IMR-90 (cell line): ENCODE data around the gene RNASE4. TPM values are rescaled to one million over a fixed set of nuclear protein-coding genes. Genes with fewer than 3 reads are reported as not detected.

Source experiments
- ATAC-seq: fragments of 200-7000 bp; cut with Tn5 transposase; 2 replicates; pipeline ENCODE4 v1.9.1; 2020; ENCODE audit warnings: low read depth, mild to moderate bottlenecking, moderate library complexity
- BruUV-seq: library from RNA; stranded (reverse); fragments of 400-500 nt; replicated peaks from 2 replicates; lab custom pipeline; 2021; lab: Mats Ljungman, UMichigan
- CTCF ChIA-PET: fragments of 300-600 bp; formaldehyde crosslinking; extraction: SDS; loops from one replicate; lab custom pipeline; 2021; ENCODE audit warnings: antibody characterized with exemption; lab: Yijun Ruan, JAX
- POLR2A ChIA-PET: fragments of 300-600 bp; sonication (Branson Sonifier 250); formaldehyde crosslinking; loops from one replicate; lab custom pipeline; 2022; ENCODE audit warnings: antibody characterized with exemption; ENCODE audit not compliant: unreplicated experiment; lab: Charles Lee
- DNase-seq: peaks from one replicate; pipeline ENCODE4 v3.0.0; 2013
- H2AFZ ChIP-seq: replicated peaks from 2 replicates; pipeline ENCODE3; 2013; ENCODE audit warnings: low read length, mild to moderate bottlenecking; ENCODE audit not compliant: poor library complexity
- H2AK5ac ChIP-seq: 2 replicates; pipeline ENCODE4 v1.6.1; 2013; ENCODE audit warnings: low read depth, low read length, inconsistent platforms
- H2AK9ac ChIP-seq: replicated peaks from 2 replicates; pipeline ENCODE3; 2013; ENCODE audit warnings: mild to moderate bottlenecking, low read depth, low read length, moderate library complexity; ENCODE audit not compliant: poor library complexity
- H2BK120ac ChIP-seq: 2 replicates; pipeline ENCODE4 v1.6.1; 2013; ENCODE audit warnings: low read depth, low read length, inconsistent platforms
- H2BK15ac ChIP-seq: 3 replicates; pipeline ENCODE4 v1.6.1; 2013; ENCODE audit warnings: low read depth, low read length, inconsistent platforms
- H2BK20ac ChIP-seq: 2 replicates; pipeline ENCODE4 v1.6.1; 2013; ENCODE audit warnings: low read depth, mild to moderate bottlenecking, inconsistent platforms, low read length, moderate library complexity
- H2BK5ac ChIP-seq: 2 replicates; pipeline ENCODE4 v1.6.1; 2013; ENCODE audit warnings: mild to moderate bottlenecking, low read depth, low read length, inconsistent platforms; ENCODE audit not compliant: poor library complexity, severe bottlenecking
- H3K14ac ChIP-seq: replicated peaks from 2 replicates; pipeline ENCODE4 v1.6.1; 2013; ENCODE audit warnings: low read depth, low read length, inconsistent platforms
- H3K18ac ChIP-seq: 2 replicates; pipeline ENCODE4 v1.6.1; 2013; ENCODE audit warnings: low read depth, low read length, control low read depth
- H3K23ac ChIP-seq: 2 replicates; pipeline ENCODE4 v1.6.1; 2013; ENCODE audit warnings: low read depth, low read length, inconsistent platforms
- H3K27ac ChIP-seq: 2 replicates; pipeline ENCODE4 v1.5.1; 2013; ENCODE audit warnings: mild to moderate bottlenecking, control low read depth, low read length; ENCODE audit not compliant: insufficient read depth
- H3K27me3 ChIP-seq: 2 replicates; pipeline ENCODE4 v1.6.1; 2013; ENCODE audit warnings: low read length; ENCODE audit not compliant: control insufficient read depth, insufficient read depth
- H3K36me3 ChIP-seq: 2 replicates; pipeline ENCODE4 v1.6.1; 2013; ENCODE audit warnings: low read length, mixed read lengths; ENCODE audit not compliant: control insufficient read depth, insufficient read depth
- H3K4ac ChIP-seq: 2 replicates; pipeline ENCODE4 v1.6.1; 2013; ENCODE audit warnings: low read depth, low read length, inconsistent platforms
- H3K4me1 ChIP-seq: 2 replicates; pipeline ENCODE4 v1.6.1; 2013; ENCODE audit warnings: low read length, mixed read lengths; ENCODE audit not compliant: control insufficient read depth, insufficient read depth
- H3K4me2 ChIP-seq: 2 replicates; pipeline ENCODE4 v1.6.1; 2013; ENCODE audit warnings: low read depth, mild to moderate bottlenecking, control low read depth, low read length, moderate library complexity
- H3K4me3 ChIP-seq: 2 replicates; pipeline ENCODE4 v1.5.1; 2013; ENCODE audit warnings: low read depth, mild to moderate bottlenecking, control low read depth, low read length, moderate library complexity; ENCODE audit not compliant: insufficient read depth
- H3K56ac ChIP-seq: 2 replicates; pipeline ENCODE4 v1.6.1; 2013; ENCODE audit warnings: low read length, inconsistent platforms; ENCODE audit not compliant: insufficient read depth; ENCODE audit errors: extremely low read depth
- H3K79me1 ChIP-seq, 2 experiments: 2 replicates each; pipeline ENCODE4 v1.6.1; 2013; ENCODE audit warnings: low read length in 2 of 2, inconsistent platforms in 1 of 2, low read depth in 1 of 2
- H3K9ac ChIP-seq: 2 replicates; pipeline ENCODE4 v1.6.1; 2013; ENCODE audit warnings: low read depth, low read length, control low read depth
- H3K9me1 ChIP-seq: 2 replicates; pipeline ENCODE4 v1.6.1; 2013; ENCODE audit warnings: low read length, inconsistent platforms; ENCODE audit not compliant: insufficient read depth
- H3K9me3 ChIP-seq: 2 replicates; pipeline ENCODE4 v1.6.1; 2013; ENCODE audit warnings: low read length; ENCODE audit not compliant: control insufficient read depth, insufficient read depth
- H4K20me1 ChIP-seq: 2 replicates; pipeline ENCODE4 v1.6.1; 2013; ENCODE audit warnings: low read length, inconsistent platforms; ENCODE audit not compliant: insufficient read depth
- H4K5ac ChIP-seq: 2 replicates; pipeline ENCODE4 v1.6.1; 2013; ENCODE audit warnings: mild to moderate bottlenecking, low read depth, low read length, control low read depth
- H4K8ac ChIP-seq, 2 experiments: 2 replicates each; pipeline ENCODE4 v1.6.1; 2013; ENCODE audit warnings: low read depth in 2 of 2, low read length in 2 of 2, control low read depth in 1 of 2, inconsistent platforms in 1 of 2
- H4K91ac ChIP-seq: 2 replicates; pipeline ENCODE4 v1.6.1; 2013; ENCODE audit warnings: low read depth, low read length, inconsistent platforms; ENCODE audit not compliant: insufficient read depth
- BHLHE40 ChIP-seq: fragments of 150-350 bp; IDR thresholded peaks from 2 replicates; pipeline ENCODE4 v1.6.1; 2016; ENCODE audit warnings: mild to moderate bottlenecking, low read depth, low read length
- CEBPB ChIP-seq: IDR thresholded peaks from 2 replicates; pipeline ENCODE4 v1.6.1; 2012; ENCODE audit warnings: low read depth, low read length, improper control_type of control experiment
- CHD1 ChIP-seq: IDR thresholded peaks from 2 replicates; pipeline ENCODE4 v1.6.1; 2012; ENCODE audit warnings: low read depth, low read length, improper control_type of control experiment
- FOS ChIP-seq: fragments of 150-350 bp; IDR thresholded peaks from 2 replicates; pipeline ENCODE4 v1.6.1; 2016; ENCODE audit warnings: low read depth, low read length
- MAFK ChIP-seq: IDR thresholded peaks from 2 replicates; pipeline ENCODE4 v1.6.1; 2012; ENCODE audit warnings: low read depth, low read length, improper control_type of control experiment
- MAZ ChIP-seq: IDR thresholded peaks from 2 replicates; pipeline ENCODE4 v1.6.1; 2012; ENCODE audit warnings: low read depth, mild to moderate bottlenecking, low read length, improper control_type of control experiment, moderate library complexity, borderline replicate concordance
- MXI1 ChIP-seq: IDR thresholded peaks from 2 replicates; pipeline ENCODE4 v1.6.1; 2012; ENCODE audit warnings: low read depth, mild to moderate bottlenecking, low read length, moderate library complexity, borderline replicate concordance
- NFE2L2 ChIP-seq: fragments of 150-350 bp; IDR thresholded peaks from 2 replicates; pipeline ENCODE4 v1.6.1; 2016; ENCODE audit warnings: low read depth, mild to moderate bottlenecking, low read length
- POLR2A ChIP-seq: IDR thresholded peaks from 2 replicates; pipeline ENCODE4 v1.6.1; 2012; ENCODE audit warnings: mild to moderate bottlenecking, low read depth, low read length
- RAD21 ChIP-seq: IDR thresholded peaks from 2 replicates; pipeline ENCODE4 v1.6.1; 2012; ENCODE audit warnings: low read length, improper control_type of control experiment
- RCOR1 ChIP-seq: IDR thresholded peaks from 2 replicates; pipeline ENCODE4 v1.6.1; 2012; ENCODE audit warnings: mild to moderate bottlenecking, low read length, improper control_type of control experiment; ENCODE audit not compliant: insufficient replicate concordance
- RFX5 ChIP-seq: IDR thresholded peaks from 2 replicates; pipeline ENCODE4 v1.8.0; 2012; ENCODE audit warnings: low read depth, mild to moderate bottlenecking, low read length, moderate library complexity
- SMC3 ChIP-seq: fragments of 150-350 bp; IDR thresholded peaks from 2 replicates; pipeline ENCODE4 v1.6.1; 2016; ENCODE audit warnings: low read depth, mild to moderate bottlenecking, antibody characterized with exemption, low read length, moderate library complexity
- WGBS, 2 experiments: methylation state at CpG; one replicate each; pipeline versions ENCODE4 v1.1.5 to v1.1.7; 2013; ENCODE audit warnings: missing lambda C conversion rate in 2 of 2; ENCODE audit not compliant: insufficient read length in 1 of 2; ENCODE audit errors: extremely low coverage in 2 of 2; 5-methylcytosine and 5-hydroxymethylcytosine counted together
- dilution Hi-C: fragments of 300-500 bp; cut with HindIII; formaldehyde crosslinking; loops from one replicate; pipeline ENCODE4 v1.14.3; 2018; ENCODE audit warnings: low sequenced_read_pairs; ENCODE audit not compliant: unreplicated experiment
- in situ Hi-C: fragments of 300-500 bp; cut with MboI; formaldehyde crosslinking; loops from 3 replicates; pipeline ENCODE4 v1.14.3; 2019; ENCODE audit warnings: low sequenced_read_pairs, inconsistent platforms, mixed read lengths
- intact Hi-C: fragments of 100-400 bp; cut with micrococcal nuclease; formaldehyde crosslinking; loops from 2 replicates; pipeline ENCODE4 v1.10.0; 2022
- polyA plus RNA-seq, 3 experiments: library from polyadenylated mRNA; depleted of rRNA; stranded (reverse); fragments of >200 nt; gene quantifications; 2 replicates each; pipeline ENCODE4 v1.2.3, GENCODE V29; 2012; ENCODE audit warnings: low replicate concordance in 1 of 3
- total RNA-seq: library from RNA; depleted of rRNA; stranded (reverse); fragments of >200 nt; gene quantifications from 2 replicates; pipeline ENCODE4 v1.2.3, GENCODE V29; 2012
- TF ChIP-seq, protein P1 (sequence below): fragments of 150-350 bp; IDR thresholded peaks from 2 replicates; pipeline ENCODE4 v1.6.1; 2017; ENCODE audit warnings: mild to moderate bottlenecking, antibody characterized with exemption, low read length, low read depth
- TF ChIP-seq, protein P2 (sequence below): fragments of 150-350 bp; IDR thresholded peaks from 2 replicates; pipeline ENCODE4 v1.6.1; 2016; ENCODE audit warnings: low read depth, mild to moderate bottlenecking, low read length, moderate library complexity, borderline replicate concordance
- TF ChIP-seq, protein P3 (sequence below): conservative IDR thresholded peaks from 2 replicates; pipeline ENCODE4 v1.5.1; 2012; ENCODE audit warnings: mild to moderate bottlenecking, low read depth, low read length, improper control_type of control experiment

RNASE4 gene
- total and polyA plus RNA-seq, 2 of the 4 experiments (the other 2 are of a cell fraction) = 10.4 to 11.6 TPM

DNA sequence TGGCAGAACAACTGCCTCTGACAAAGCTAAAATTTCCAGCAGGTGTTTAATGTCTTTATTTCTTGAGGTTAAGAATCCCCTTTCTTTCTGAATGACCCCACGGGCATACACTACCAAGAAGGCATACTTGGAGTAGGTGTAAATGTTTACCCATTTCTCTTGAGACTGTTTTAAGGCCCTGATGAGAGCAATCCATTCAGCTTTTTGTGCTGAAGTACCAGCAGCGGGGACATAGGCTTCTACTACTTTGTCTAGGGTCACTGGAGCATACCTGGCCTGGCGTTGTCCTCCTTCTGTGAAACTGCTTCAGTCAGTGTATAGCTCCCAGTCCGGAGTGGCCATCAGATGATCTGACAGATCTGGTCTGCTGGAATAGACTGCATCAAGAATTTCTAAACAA lies 26.9 kb downstream of the RNASE4 start:
- Histone ChIP-seq H3K14ac (no peak overlapping the region), H2AFZ (no peak overlapping the region), H3K4me3 (no peak overlapping the region), H3K9ac (no peak overlapping the region), H4K91ac (no peak overlapping the region), H3K9me3 (no peaks in the 10 kb centered on the region), H3K4ac (no peak overlapping the region), H3K36me3 (no peaks in the 10 kb centered on the region), H3K4me2 (no peak overlapping the region), H3K79me1 (no peaks in the 10 kb centered on the region), H3K27ac (no peak overlapping the region), H2BK20ac (no peak overlapping the region), H4K20me1 (no peaks in the 10 kb centered on the region), H4K8ac (no peak overlapping the region), H3K9me1 (no peaks in the 10 kb centered on the region), H2BK15ac (no peak overlapping the region), H2AK9ac (no peak overlapping the region), H3K23ac (no peak overlapping the region), H2BK5ac (no peak overlapping the region), H3K4me1 (no peaks in the 10 kb centered on the region; the same call in 1 of the 2 replicates), H2BK120ac (no peak overlapping the region), H3K18ac (no peak overlapping the region), H3K27me3 (no peaks in the 10 kb centered on the region), H3K56ac (no peak overlapping the region), H4K5ac (no peak overlapping the region), H2AK5ac (no peak overlapping the region)
- no peak for TF ChIP-seq SMC3
- TF ChIP-seq NFE2L2 = no peak
- no peak for TF ChIP-seq RAD21
- TF ChIP-seq MAFK = no peak
- TF ChIP-seq CHD1 = no peak
- TF ChIP-seq RCOR1 = no peak
- TF ChIP-seq, protein P1, sequence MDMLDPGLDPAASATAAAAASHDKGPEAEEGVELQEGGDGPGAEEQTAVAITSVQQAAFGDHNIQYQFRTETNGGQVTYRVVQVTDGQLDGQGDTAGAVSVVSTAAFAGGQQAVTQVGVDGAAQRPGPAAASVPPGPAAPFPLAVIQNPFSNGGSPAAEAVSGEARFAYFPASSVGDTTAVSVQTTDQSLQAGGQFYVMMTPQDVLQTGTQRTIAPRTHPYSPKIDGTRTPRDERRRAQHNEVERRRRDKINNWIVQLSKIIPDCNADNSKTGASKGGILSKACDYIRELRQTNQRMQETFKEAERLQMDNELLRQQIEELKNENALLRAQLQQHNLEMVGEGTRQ = no peak
- TF ChIP-seq FOS = no peak
- TF ChIP-seq MAZ = no peak
- no peak for TF ChIP-seq MXI1
- TF ChIP-seq CEBPB = no peak
- TF ChIP-seq, protein P2, sequence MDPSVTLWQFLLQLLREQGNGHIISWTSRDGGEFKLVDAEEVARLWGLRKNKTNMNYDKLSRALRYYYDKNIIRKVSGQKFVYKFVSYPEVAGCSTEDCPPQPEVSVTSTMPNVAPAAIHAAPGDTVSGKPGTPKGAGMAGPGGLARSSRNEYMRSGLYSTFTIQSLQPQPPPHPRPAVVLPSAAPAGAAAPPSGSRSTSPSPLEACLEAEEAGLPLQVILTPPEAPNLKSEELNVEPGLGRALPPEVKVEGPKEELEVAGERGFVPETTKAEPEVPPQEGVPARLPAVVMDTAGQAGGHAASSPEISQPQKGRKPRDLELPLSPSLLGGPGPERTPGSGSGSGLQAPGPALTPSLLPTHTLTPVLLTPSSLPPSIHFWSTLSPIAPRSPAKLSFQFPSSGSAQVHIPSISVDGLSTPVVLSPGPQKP = no peak
- TF ChIP-seq BHLHE40 = no peak
- TF ChIP-seq, protein P3, sequence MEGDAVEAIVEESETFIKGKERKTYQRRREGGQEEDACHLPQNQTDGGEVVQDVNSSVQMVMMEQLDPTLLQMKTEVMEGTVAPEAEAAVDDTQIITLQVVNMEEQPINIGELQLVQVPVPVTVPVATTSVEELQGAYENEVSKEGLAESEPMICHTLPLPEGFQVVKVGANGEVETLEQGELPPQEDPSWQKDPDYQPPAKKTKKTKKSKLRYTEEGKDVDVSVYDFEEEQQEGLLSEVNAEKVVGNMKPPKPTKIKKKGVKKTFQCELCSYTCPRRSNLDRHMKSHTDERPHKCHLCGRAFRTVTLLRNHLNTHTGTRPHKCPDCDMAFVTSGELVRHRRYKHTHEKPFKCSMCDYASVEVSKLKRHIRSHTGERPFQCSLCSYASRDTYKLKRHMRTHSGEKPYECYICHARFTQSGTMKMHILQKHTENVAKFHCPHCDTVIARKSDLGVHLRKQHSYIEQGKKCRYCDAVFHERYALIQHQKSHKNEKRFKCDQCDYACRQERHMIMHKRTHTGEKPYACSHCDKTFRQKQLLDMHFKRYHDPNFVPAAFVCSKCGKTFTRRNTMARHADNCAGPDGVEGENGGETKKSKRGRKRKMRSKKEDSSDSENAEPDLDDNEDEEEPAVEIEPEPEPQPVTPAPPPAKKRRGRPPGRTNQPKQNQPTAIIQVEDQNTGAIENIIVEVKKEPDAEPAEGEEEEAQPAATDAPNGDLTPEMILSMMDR = no peak
- no peak for TF ChIP-seq POLR2A
- no peak for TF ChIP-seq RFX5
- dilution Hi-C loops (no loop called here), intact Hi-C loops (no loop called here), in situ Hi-C loops (no loop called here)
- 0% methylated on average over 1 of the region's 4 CpGs; no CpG with 5 or more reads in 1 of the 2 experiments for WGBS, 2 experiments
- CTCF ChIA-PET = no interaction called here
- DNase-seq (no peak), ATAC-seq (no peak)
- BruUV-seq = no TSS peak
- POLR2A ChIA-PET = no interaction called here
